Astrocyte (in vitro differentiated cells and primary cell): ENCODE results near the gene PIK3R3. TPM values are rescaled to one million over a fixed set of nuclear protein-coding genes. Genes with fewer than 3 reads are reported as not detected.

ENCODE experiments used
- DNase-seq: peaks from one replicate; pipeline ENCODE4 v3.0.0-alpha.2; 2010; ENCODE audit warnings: low read depth
- FAIRE-seq: peaks from 2 replicates; lab custom pipeline; 2011; peaks lifted over from hg19 to GRCh38; lab: Jason Lieb, UNC
- H2AFZ ChIP-seq: 2 replicates; pipeline ENCODE4 v1.6.0; 2012; ENCODE audit warnings: low read depth, low read length, inconsistent platforms
- H3K27ac ChIP-seq: 2 replicates; pipeline ENCODE4 v1.5.1; 2011; ENCODE audit warnings: low read depth, low read length, inconsistent platforms
- H3K27me3 ChIP-seq: 2 replicates; pipeline ENCODE4 v1.6.0; 2011; ENCODE audit warnings: low read length, inconsistent platforms; ENCODE audit not compliant: insufficient read depth
- H3K36me3 ChIP-seq: 2 replicates; pipeline ENCODE4 v1.5.1; 2011; ENCODE audit warnings: low read length, inconsistent platforms; ENCODE audit not compliant: insufficient read depth
- H3K4me1 ChIP-seq: 2 replicates; pipeline ENCODE4 v1.5.1; 2011; ENCODE audit warnings: low read length, inconsistent platforms; ENCODE audit not compliant: insufficient read depth
- H3K4me2 ChIP-seq: 2 replicates; pipeline ENCODE4 v1.6.0; 2012; ENCODE audit warnings: low read length, inconsistent platforms
- H3K4me3 ChIP-seq: 2 replicates; pipeline ENCODE4 v1.5.1; 2011; ENCODE audit warnings: low read depth, mild to moderate bottlenecking, low read length, inconsistent platforms; ENCODE audit not compliant: insufficient read depth
- H3K79me2 ChIP-seq: 2 replicates; pipeline ENCODE4 v1.6.0; 2012; ENCODE audit warnings: mild to moderate bottlenecking, low read length, inconsistent platforms; ENCODE audit not compliant: insufficient read depth
- H3K9ac ChIP-seq: 2 replicates; pipeline ENCODE4 v1.6.0; 2012; ENCODE audit warnings: mild to moderate bottlenecking, low read length, inconsistent platforms
- H3K9me3 ChIP-seq: 2 replicates; pipeline ENCODE4 v1.5.1; 2012; ENCODE audit warnings: low read depth, mild to moderate bottlenecking, low read length, inconsistent platforms; ENCODE audit not compliant: insufficient read depth
- H4K20me1 ChIP-seq: 2 replicates; pipeline ENCODE4 v1.6.0; 2012; ENCODE audit warnings: low read length, inconsistent platforms; ENCODE audit not compliant: insufficient read depth
- H3K27ac Mint-ChIP-seq: one replicate; pipeline ENCODE4 v1.8.0; 2021; ENCODE audit warnings: mild to moderate bottlenecking, mixed read lengths; ENCODE audit not compliant: unreplicated experiment
- H3K27me3 Mint-ChIP-seq: one replicate; pipeline ENCODE4 v1.8.0; 2021; ENCODE audit warnings: low read depth, mixed read lengths; ENCODE audit not compliant: unreplicated experiment
- H3K36me3 Mint-ChIP-seq: one replicate; pipeline ENCODE4 v1.8.0; 2021; ENCODE audit warnings: low read depth, mixed read lengths; ENCODE audit not compliant: unreplicated experiment
- H3K4me1 Mint-ChIP-seq: one replicate; pipeline ENCODE4 v1.8.0; 2021; ENCODE audit warnings: low read depth, mixed read lengths; ENCODE audit not compliant: unreplicated experiment
- H3K4me3 Mint-ChIP-seq: one replicate; pipeline ENCODE4 v1.8.0; 2021; ENCODE audit warnings: mild to moderate bottlenecking, moderate library complexity, mixed read lengths; ENCODE audit not compliant: unreplicated experiment
- H3K9me3 Mint-ChIP-seq: one replicate; pipeline ENCODE4 v1.8.0; 2021; ENCODE audit warnings: mild to moderate bottlenecking, mixed read lengths; ENCODE audit not compliant: unreplicated experiment
- CTCF ChIP-seq: IDR thresholded peaks from 2 replicates; pipeline ENCODE4 v1.5.1; 2011; ENCODE audit warnings: low read depth, mild to moderate bottlenecking, inconsistent platforms, low read length, moderate library complexity; ENCODE audit not compliant: insufficient read depth
- EZH2 ChIP-seq: IDR thresholded peaks from 2 replicates; pipeline ENCODE4 v1.6.1; 2012; ENCODE audit warnings: mild to moderate bottlenecking, low read length, inconsistent platforms; ENCODE audit not compliant: insufficient read depth
- total RNA-seq: library from RNA; stranded (reverse); gene quantifications from 2 replicates; pipeline ENCODE4 v1.2.1, GENCODE V29; 2021

PIK3R3 gene
- total RNA-seq, 1 donor from 2014 or later = 68.4 TPM

- no peaks in the 10 kb centered on the region for H3K27me3 ChIP-seq
- H3K4me3 ChIP-seq = no peak within 1 kb of the TSS
- no peaks in the 10 kb centered on the region for H3K4me1 Mint-ChIP-seq
- TF ChIP-seq CTCF (no peak), EZH2 (no peak)
- no peak for DNase-seq
- H3K27me3 Mint-ChIP-seq = no peaks in the 10 kb centered on the region
- H3K27ac ChIP-seq = no peak within 1 kb of the TSS
- no peak within 1 kb of the TSS for H3K4me3 Mint-ChIP-seq
- no peak within 1 kb of the TSS for H2AFZ ChIP-seq
- no peaks in the 10 kb centered on the region for H3K36me3 ChIP-seq
- no peak for FAIRE-seq
- H3K27ac Mint-ChIP-seq = no peak within 1 kb of the TSS
- H3K4me1 ChIP-seq = peaks cover 9% of the 10 kb centered on the region
- H3K9ac ChIP-seq = no peak within 1 kb of the TSS
- H3K9me3 Mint-ChIP-seq = no peaks in the 10 kb centered on the region
- H3K79me2 ChIP-seq = no peaks in the 10 kb centered on the region
- H3K9me3 ChIP-seq = no peaks in the 10 kb centered on the region
- no peak within 1 kb of the TSS for H3K4me2 ChIP-seq
- H3K36me3 Mint-ChIP-seq = no peaks in the 10 kb centered on the region
- H4K20me1 ChIP-seq = no peaks in the 10 kb centered on the region
Measured at GRCh38 chr1:46176211-46176865, 43.9 kb upstream of the PIK3R3 start, which contains the start of gene P3R3URF. Gene P3R3URF (minus strand): TSS chr1:46176488. CDS start chr1:46176471, 17 bp downstream.

GRCh38 chr1:46175243-46175642 is 42.8 kb upstream of the PIK3R3 start:
- Histone ChIP-seq H3K4me1 (peaks cover 7% of the 10 kb centered on the region), H3K79me2 (no peaks in the 10 kb centered on the region), H3K9ac (no peak overlapping the region), H3K9me3 (no peaks in the 10 kb centered on the region), H4K20me1 (no peaks in the 10 kb centered on the region), H3K27ac (no peak overlapping the region), H3K4me3 (no peak overlapping the region), H3K36me3 (no peaks in the 10 kb centered on the region), H3K27me3 (no peaks in the 10 kb centered on the region), H3K4me2 (no peak overlapping the region), H2AFZ (no peak overlapping the region)
- Mint-ChIP-seq H3K9me3 (no peaks in the 10 kb centered on the region), H3K27me3 (peaks cover 8% of the 10 kb centered on the region), H3K36me3 (peaks cover 2% of the 10 kb centered on the region), H3K4me3 (no peak overlapping the region), H3K4me1 (no peaks in the 10 kb centered on the region), H3K27ac (no peak overlapping the region)
- no peak for DNase-seq
- no peak for FAIRE-seq
- TF ChIP-seq EZH2 (no peak), CTCF (no peak)

GRCh38 chr1:46174448-46175231 is 42.2 kb upstream of the PIK3R3 start, which contains the start of gene TSPAN1:
Gene TSPAN1 (plus strand): TSS chr1:46175087. CDS start chr1:46181108, 6,021 bp downstream.
- TF ChIP-seq CTCF (no peak), EZH2 (no peak)
- H3K9ac ChIP-seq = no peak within 1 kb of the TSS
- H3K79me2 ChIP-seq = no peaks in the 10 kb centered on the region
- H2AFZ ChIP-seq = no peak within 1 kb of the TSS
- no peak within 1 kb of the TSS for H3K4me2 ChIP-seq
- H3K4me1 Mint-ChIP-seq = no peaks in the 10 kb centered on the region
- peaks cover 7% of the 10 kb centered on the region for H3K4me1 ChIP-seq
- peaks cover 2% of the 10 kb centered on the region for H3K36me3 Mint-ChIP-seq
- H4K20me1 ChIP-seq = no peaks in the 10 kb centered on the region
- no peak for DNase-seq
- no peak for FAIRE-seq
- no peaks in the 10 kb centered on the region for H3K9me3 ChIP-seq
- no peak within 1 kb of the TSS for H3K4me3 ChIP-seq
- H3K36me3 ChIP-seq = no peaks in the 10 kb centered on the region
- no peaks in the 10 kb centered on the region for H3K9me3 Mint-ChIP-seq
- peaks cover 4% of the 10 kb centered on the region for H3K27me3 ChIP-seq
- H3K4me3 Mint-ChIP-seq = no peak within 1 kb of the TSS
- H3K27me3 Mint-ChIP-seq = peaks cover 13% of the 10 kb centered on the region
- H3K27ac Mint-ChIP-seq = no peak within 1 kb of the TSS
- no peak within 1 kb of the TSS for H3K27ac ChIP-seq
